K562 (cell line): Measurements from ENCODE around the gene SAMD11. TPM values are rescaled to one million over a fixed set of nuclear protein-coding genes. Genes with fewer than 3 reads are reported as not detected.
A peak's percentile ranks its signal among the peaks of the same experiment; 100 is the strongest.

ENCODE experiments used
- CHD7 ChIP-seq: fragments of 200-600 bp; sonication (generic); IDR thresholded peaks from one replicate; pipeline ENCODE4 v1.6.1; 2012; ENCODE audit warnings: mild to moderate bottlenecking, low read depth, low read length, inconsistent platforms
- CREBBP ChIP-seq: IDR thresholded peaks from one replicate; pipeline ENCODE4 v1.6.1; 2012; ENCODE audit warnings: low read depth, mild to moderate bottlenecking, control low read depth, inconsistent platforms, low read length
- CTBP1 ChIP-seq: fragments of 450-650 bp; IDR thresholded peaks from 2 replicates; pipeline ENCODE4 v1.6.1; 2016; ENCODE audit warnings: borderline replicate concordance
- ERF ChIP-seq: fragments of 450-650 bp; formaldehyde crosslinking; IDR thresholded peaks from 2 replicates; pipeline ENCODE4 v1.4.0; 2020; ENCODE audit warnings: mild to moderate bottlenecking, mixed read lengths
- FOXP4 ChIP-seq: sonication (generic); formaldehyde crosslinking; IDR thresholded peaks from 2 replicates; pipeline ENCODE4 v1.8.0; 2022; ENCODE audit warnings: mild to moderate bottlenecking, missing genetic modification reagents, borderline replicate concordance
- MTA2 ChIP-seq: fragments of 450-650 bp; IDR thresholded peaks from 2 replicates; pipeline ENCODE4 v1.6.1; 2016; ENCODE audit warnings: low read depth
- ZNF224 ChIP-seq: sonication (generic); formaldehyde crosslinking; IDR thresholded peaks from 2 replicates; pipeline ENCODE4 v1.8.0; 2022; ENCODE audit warnings: mild to moderate bottlenecking, missing genetic modification reagents
- ZNF316 ChIP-seq: fragments of 450-650 bp; IDR thresholded peaks from 2 replicates; pipeline ENCODE4 v1.6.1; 2016
- polyA plus RNA-seq, 8 experiments: library from polyadenylated mRNA; depleted of rRNA in 4 of 8; stranded (reverse) in 5 of 8; unstranded in 3 of 8; fragments of >200 nt; fragmentation: Nextera tagmentation in 2 of 8; fragmentation: Illumina TruSeq in 1 of 8; extraction: Ambion mirVana in 2 of 8; extraction: Trizol in 1 of 8; gene quantifications; 2 replicates each; pipeline versions ENCODE4 v1.2.1 to v1.2.3, GENCODE V29; 2011 to 2014; ENCODE audit warnings: inconsistent platforms in 1 of 8, missing spikeins in 1 of 8
- total RNA-seq, 7 experiments: library from RNA; depleted of rRNA in 6 of 7; stranded (reverse); fragments of >200 nt in 6 of 7; fragmentation: Illumina TruSeq in 2 of 7; extraction: Trizol in 2 of 7; gene quantifications; 2 replicates each; pipeline versions ENCODE4 v1.2.1 to v1.2.3, GENCODE V29; 2011 to 2021; ENCODE audit warnings: low replicate concordance in 1 of 7
- TF ChIP-seq, protein P1 (sequence below): fragments of 450-650 bp; IDR thresholded peaks from 2 replicates; pipeline ENCODE4 v1.6.1; 2016; ENCODE audit warnings: missing biosample characterization, missing genetic modification characterization
- TF ChIP-seq, protein P2 (sequence below): fragments of 250-450 bp; sonication (Bioruptor Pico); IDR thresholded peaks from 2 replicates; pipeline ENCODE4 v1.5.0; 2022; ENCODE audit warnings: mild to moderate bottlenecking

The SAMD11 gene
- total and polyA plus RNA-seq, 9 of the 15 experiments (the other 6 are each of a cell fraction or from before 2014, with no cell fraction given), result 0.07 to 0.82 (median 0.11) TPM; not detected in 2

- TF ChIP-seq, protein P1, sequence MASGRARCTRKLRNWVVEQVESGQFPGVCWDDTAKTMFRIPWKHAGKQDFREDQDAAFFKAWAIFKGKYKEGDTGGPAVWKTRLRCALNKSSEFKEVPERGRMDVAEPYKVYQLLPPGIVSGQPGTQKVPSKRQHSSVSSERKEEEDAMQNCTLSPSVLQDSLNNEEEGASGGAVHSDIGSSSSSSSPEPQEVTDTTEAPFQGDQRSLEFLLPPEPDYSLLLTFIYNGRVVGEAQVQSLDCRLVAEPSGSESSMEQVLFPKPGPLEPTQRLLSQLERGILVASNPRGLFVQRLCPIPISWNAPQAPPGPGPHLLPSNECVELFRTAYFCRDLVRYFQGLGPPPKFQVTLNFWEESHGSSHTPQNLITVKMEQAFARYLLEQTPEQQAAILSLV (tag), result no peak
- TF ChIP-seq CREBBP (no peak), FOXP4 (0 out of 2 replicates have a peak, but pooled peaks have one; percentile 36), CTBP1 (peak; percentile 71; the same call in 1 of the 2 replicates), ZNF224 (CRISPR knock-in tag) (no peak), ZNF316 (no peak), CHD7 (no peak), MTA2 (no peak), ERF (CRISPR knock-in tag) (no peak; the same call in 1 of the 2 replicates)
- TF ChIP-seq, protein P2, sequence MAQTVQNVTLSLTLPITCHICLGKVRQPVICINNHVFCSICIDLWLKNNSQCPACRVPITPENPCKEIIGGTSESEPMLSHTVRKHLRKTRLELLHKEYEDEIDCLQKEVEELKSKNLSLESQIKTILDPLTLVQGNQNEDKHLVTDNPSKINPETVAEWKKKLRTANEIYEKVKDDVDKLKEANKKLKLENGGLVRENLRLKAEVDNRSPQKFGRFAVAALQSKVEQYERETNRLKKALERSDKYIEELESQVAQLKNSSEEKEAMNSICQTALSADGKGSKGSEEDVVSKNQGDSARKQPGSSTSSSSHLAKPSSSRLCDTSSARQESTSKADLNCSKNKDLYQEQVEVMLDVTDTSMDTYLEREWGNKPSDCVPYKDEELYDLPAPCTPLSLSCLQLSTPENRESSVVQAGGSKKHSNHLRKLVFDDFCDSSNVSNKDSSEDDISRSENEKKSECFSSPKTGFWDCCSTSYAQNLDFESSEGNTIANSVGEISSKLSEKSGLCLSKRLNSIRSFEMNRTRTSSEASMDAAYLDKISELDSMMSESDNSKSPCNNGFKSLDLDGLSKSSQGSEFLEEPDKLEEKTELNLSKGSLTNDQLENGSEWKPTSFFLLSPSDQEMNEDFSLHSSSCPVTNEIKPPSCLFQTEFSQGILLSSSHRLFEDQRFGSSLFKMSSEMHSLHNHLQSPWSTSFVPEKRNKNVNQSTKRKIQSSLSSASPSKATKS (CRISPR knock-in tag), result no peak
Measured at GRCh38 chr1:975896-976683, 52.4 kb downstream of the SAMD11 start (continued).
